Parathyroid adenoma (tissue), 2 donors: ENCODE measurements around the gene RIPPLY2.

Source experiments
- H2AFZ ChIP-seq: fragments of 300-600 bp; sonication (generic); one replicate; pipeline ENCODE4 v1.7.0; 2017; ENCODE audit warnings: antibody characterized with exemption, mild to moderate bottlenecking
- H3K27ac ChIP-seq: fragments of 300-600 bp; sonication (generic); one replicate; pipeline ENCODE4 v1.7.0; 2017
- H3K27me3 ChIP-seq: fragments of 300-600 bp; sonication (generic); one replicate; pipeline ENCODE4 v1.7.0; 2017; ENCODE audit warnings: low read length; ENCODE audit not compliant: control insufficient read depth, insufficient read depth
- H3K36me3 ChIP-seq: fragments of 300-600 bp; sonication (generic); one replicate; pipeline ENCODE4 v1.7.0; 2017; ENCODE audit warnings: low read length; ENCODE audit not compliant: control insufficient read depth, insufficient read depth
- H3K4me1 ChIP-seq: fragments of 300-600 bp; sonication (generic); one replicate; pipeline ENCODE4 v1.7.0; 2017; ENCODE audit warnings: control low read depth
- H3K4me2 ChIP-seq: fragments of 300-600 bp; sonication (generic); one replicate; pipeline ENCODE4 v1.7.0; 2017; ENCODE audit warnings: low read length
- H3K4me3 ChIP-seq: fragments of 300-600 bp; sonication (generic); one replicate; pipeline ENCODE4 v1.7.0; 2017; ENCODE audit warnings: low read depth, low read length
- H3K79me2 ChIP-seq: fragments of 300-600 bp; sonication (generic); one replicate; pipeline ENCODE4 v1.7.0; 2017; ENCODE audit warnings: control low read depth
- H3K9ac ChIP-seq: fragments of 300-600 bp; sonication (generic); one replicate; pipeline ENCODE4 v1.7.0; 2017; ENCODE audit warnings: mild to moderate bottlenecking
- H3K9me3 ChIP-seq: fragments of 300-600 bp; sonication (generic); one replicate; pipeline ENCODE4 v1.7.0; 2017; ENCODE audit warnings: low read length; ENCODE audit not compliant: control insufficient read depth
- CTCF ChIP-seq: fragments of 300-600 bp; sonication (generic); IDR thresholded peaks from one replicate; pipeline ENCODE4 v1.7.0; 2017; ENCODE audit warnings: antibody characterized with exemption, mild to moderate bottlenecking
- donor health status: primary hyperparathyroidism.

RIPPLY2 gene

DNA sequence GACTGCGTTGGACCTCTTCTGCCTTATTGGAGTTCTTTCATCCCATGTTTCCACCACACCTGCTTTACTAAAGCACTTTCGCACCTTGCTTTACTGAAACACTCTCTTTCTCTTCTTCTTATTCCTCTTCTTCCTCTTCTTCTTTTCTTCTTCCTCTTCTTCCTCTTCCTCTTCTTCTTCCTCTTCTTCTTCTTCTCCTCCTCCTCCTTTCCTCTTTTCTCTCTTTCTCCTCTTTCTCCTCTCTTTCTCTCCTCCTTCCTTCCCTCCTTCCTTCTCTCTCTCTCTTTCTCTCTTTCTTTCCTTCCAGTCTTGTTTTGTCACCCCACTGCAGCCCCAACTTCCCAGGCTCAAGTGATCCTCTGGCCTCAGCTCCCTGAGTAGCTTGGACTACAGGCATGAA, 4.0 kb upstream of the RIPPLY2 start:
- no peak overlapping the region for H3K27ac ChIP-seq
- H3K9me3 ChIP-seq, result no peaks in the 10 kb centered on the region
- peaks cover 2% of the 10 kb centered on the region for H3K79me2 ChIP-seq
- H2AFZ ChIP-seq, result no peak overlapping the region
- no peaks in the 10 kb centered on the region for H3K36me3 ChIP-seq
- no peak overlapping the region for H3K9ac ChIP-seq
- H3K4me2 ChIP-seq, result no peak overlapping the region
- H3K4me3 ChIP-seq, result no peak overlapping the region
- no peak for TF ChIP-seq CTCF
- peaks cover 5% of the 10 kb centered on the region for H3K4me1 ChIP-seq
- H3K27me3 ChIP-seq, result no peaks in the 10 kb centered on the region

DNA sequence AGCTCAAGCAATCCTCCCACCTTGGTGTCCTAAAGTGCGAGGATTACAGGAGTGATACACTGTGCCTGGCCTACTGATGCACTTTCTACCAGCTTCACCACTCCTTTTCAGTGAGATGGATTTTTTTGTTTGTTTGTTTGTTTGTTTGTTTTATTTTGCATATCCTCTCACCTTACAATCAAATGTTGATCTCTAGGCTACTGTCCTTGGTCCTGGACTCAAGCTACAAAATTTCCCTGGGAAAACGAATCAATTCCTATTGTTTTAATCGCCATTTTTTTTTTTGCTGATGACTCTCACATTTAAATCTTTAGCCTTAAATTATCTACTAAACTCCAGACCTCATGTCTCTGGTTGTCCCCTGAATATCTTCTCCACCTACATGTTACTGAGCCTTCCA, 3.5 kb upstream of the RIPPLY2 start:
- TF ChIP-seq CTCF, result no peak
- Histone ChIP-seq H3K27me3 (no peaks in the 10 kb centered on the region), H3K79me2 (peaks cover 2% of the 10 kb centered on the region), H3K4me1 (peaks cover 8% of the 10 kb centered on the region), H3K4me3 (no peak overlapping the region), H3K9ac (no peak overlapping the region), H3K36me3 (no peaks in the 10 kb centered on the region), H3K27ac (no peak overlapping the region), H2AFZ (no peak overlapping the region), H3K4me2 (no peak overlapping the region), H3K9me3 (no peaks in the 10 kb centered on the region)

GRCh38 chr6:83852528-83853177, 507 bp upstream of the RIPPLY2 start:
- Histone ChIP-seq H3K27me3 (no peaks in the 10 kb centered on the region), H3K27ac (peak overlapping the region; percentile 93), H3K4me2 (peak overlapping the region; percentile 82), H3K79me2 (peaks cover 2% of the 10 kb centered on the region), H3K4me1 (peaks cover 8% of the 10 kb centered on the region), H3K4me3 (peak overlapping the region; percentile 44), H3K9me3 (no peaks in the 10 kb centered on the region), H3K9ac (peak overlapping the region; percentile 56), H3K36me3 (no peaks in the 10 kb centered on the region), H2AFZ (peak overlapping the region; percentile 96)
- TF ChIP-seq CTCF, result no peak

DNA sequence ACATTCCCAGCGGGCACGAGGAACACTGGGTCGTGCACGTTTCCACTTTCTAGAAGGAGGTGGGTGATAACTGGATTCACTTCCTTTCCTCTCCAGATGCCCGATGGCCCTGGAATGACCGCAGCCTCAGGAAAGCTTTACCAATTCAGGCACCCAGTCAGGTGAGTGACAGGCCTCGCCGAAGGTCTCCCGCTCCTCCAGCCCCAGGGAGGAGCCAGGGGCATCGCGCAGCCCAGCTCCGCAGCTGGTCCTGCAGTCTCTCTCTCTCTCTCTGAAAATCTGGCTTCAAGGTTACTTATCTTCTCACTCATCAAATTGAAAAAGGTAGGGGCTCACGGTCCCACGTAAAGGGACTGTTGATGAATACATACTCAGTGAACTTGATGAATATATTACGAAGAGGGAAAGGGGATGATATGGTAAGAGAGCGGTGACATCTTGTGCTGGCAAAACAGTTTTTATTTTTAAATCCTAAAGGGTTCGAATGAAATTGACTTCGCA, 891 bp downstream of the RIPPLY2 start:
- no peak for TF ChIP-seq CTCF
- no peaks in the 10 kb centered on the region for H3K27me3 ChIP-seq
- peak overlapping the region; percentile 44 for H3K4me3 ChIP-seq
- H3K9ac ChIP-seq, result no peak overlapping the region
- peaks cover 2% of the 10 kb centered on the region for H3K79me2 ChIP-seq
- peaks cover 10% of the 10 kb centered on the region for H3K4me1 ChIP-seq
- H3K36me3 ChIP-seq, result no peaks in the 10 kb centered on the region
- peak overlapping the region; percentile 93 for H3K27ac ChIP-seq
- peak overlapping the region; percentile 82 for H3K4me2 ChIP-seq
- H2AFZ ChIP-seq, result peak overlapping the region; percentile 96
- no peaks in the 10 kb centered on the region for H3K9me3 ChIP-seq

- Histone ChIP-seq H3K9ac (no peak overlapping the region), H3K27me3 (no peaks in the 10 kb centered on the region), H3K4me2 (no peak overlapping the region), H3K4me3 (no peak overlapping the region), H3K27ac (no peak overlapping the region), H3K9me3 (no peaks in the 10 kb centered on the region), H3K4me1 (peaks cover 11% of the 10 kb centered on the region), H3K79me2 (peaks cover 5% of the 10 kb centered on the region), H2AFZ (no peak overlapping the region), H3K36me3 (no peaks in the 10 kb centered on the region)
- no peak for TF ChIP-seq CTCF
These were observed 1.6 kb downstream of the RIPPLY2 start for GRCh38 chr6:83854766-83855165.
